Large intestine (tissue), 3 donors: ENCODE results near the gene CCDC174. TPM values are rescaled to one million over a fixed set of nuclear protein-coding genes. Genes with fewer than 3 reads are reported as not detected.
"Not testable (repeated sequence)": the region's sequence is repeated elsewhere in the genome, so short reads cannot be mapped to it uniquely, and the experiment has no call there.

Source experiments
- DNase-seq, 2 donors: peaks; one replicate each; pipeline versions ENCODE4 v3.0.0 to v3.0.0-alpha.2; 2013
- H3K27ac ChIP-seq: one replicate; pipeline ENCODE4 v1.5.1; 2013; ENCODE audit warnings: low read length
- H3K27me3 ChIP-seq: 2 replicates; pipeline ENCODE4 v1.6.1; 2013; ENCODE audit warnings: low read length; ENCODE audit not compliant: control insufficient read depth, insufficient read depth
- H3K36me3 ChIP-seq: 2 replicates; pipeline ENCODE4 v1.6.1; 2013; ENCODE audit warnings: low read length; ENCODE audit not compliant: control insufficient read depth, insufficient read depth
- H3K4me1 ChIP-seq: one replicate; pipeline ENCODE4 v1.6.1; 2013; ENCODE audit warnings: low read length; ENCODE audit not compliant: control insufficient read depth, insufficient read depth
- H3K4me3 ChIP-seq: one replicate; pipeline ENCODE4 v1.5.1; 2013; ENCODE audit warnings: low read length
- H3K9me3 ChIP-seq: one replicate; pipeline ENCODE4 v1.6.1; 2013; ENCODE audit warnings: mild to moderate bottlenecking, low read depth, low read length, moderate library complexity; ENCODE audit not compliant: control insufficient read depth
- WGBS: methylation state at CpG from one replicate; pipeline ENCODE4 v1.1.5; 2013; ENCODE audit warnings: low lambda C conversion rate; ENCODE audit not compliant: insufficient coverage; 5-methylcytosine and 5-hydroxymethylcytosine counted together
- polyA plus RNA-seq: library from polyadenylated mRNA; unstranded; fragments of 120-200 nt; gene quantifications from one replicate; pipeline ENCODE4 v1.2.1, GENCODE V29; 2013

The CCDC174 gene
- polyA plus RNA-seq, 1 donor = 23.8 TPM

- not testable (repeated sequence) for H3K9me3 ChIP-seq, H3K27me3 ChIP-seq, DNase-seq
- H3K4me1 ChIP-seq = peaks cover 35% of the 10 kb centered on the region
- H3K36me3 ChIP-seq = peaks cover 27% of the 10 kb centered on the region
- H3K27ac ChIP-seq = peak overlapping the region; percentile 81
- peak overlapping the region; percentile 75 for H3K4me3 ChIP-seq
- 88% methylated on average over 8 of the region's 21 CpGs for WGBS
These were observed 872 bp downstream of the CCDC174 start for GRCh38 chr3:14652360-14652907.

GRCh38 chr3:14657579-14657978 lies 6.0 kb downstream of the CCDC174 start:
- peaks cover 3% of the 10 kb centered on the region for H3K4me1 ChIP-seq
- H3K36me3 ChIP-seq = peaks cover 76% of the 10 kb centered on the region
- H3K4me3 ChIP-seq = no peak overlapping the region
- whole genome bisulfite sequencing = 100% methylated on average over 1 of the region's 2 CpGs
- no peak overlapping the region for H3K27ac ChIP-seq
- H3K27me3 ChIP-seq = no peaks in the 10 kb centered on the region
- no peaks in the 10 kb centered on the region for H3K9me3 ChIP-seq
- no peak for DNase-seq

- peaks cover 89% of the 10 kb centered on the region for H3K36me3 ChIP-seq
These were observed 7.4 kb downstream of the CCDC174 start for GRCh38 chr3:14658978-14659377.

GRCh38 chr3:14660942-14661341 lies 9.4 kb downstream of the CCDC174 start:
- H3K4me3 ChIP-seq = no peak overlapping the region
- H3K27me3 ChIP-seq = no peaks in the 10 kb centered on the region
- DNase-seq = no peak
- peaks cover 2% of the 10 kb centered on the region for H3K4me1 ChIP-seq
- 100% methylated on average over 1 of the region's 4 CpGs for WGBS
- H3K27ac ChIP-seq = no peak overlapping the region
- H3K9me3 ChIP-seq = no peaks in the 10 kb centered on the region
- peaks cover 95% of the 10 kb centered on the region for H3K36me3 ChIP-seq

More at GRCh38 chr3:14658978-14659377, 7.4 kb downstream of the CCDC174 start:
- Histone ChIP-seq H3K4me1 (no peaks in the 10 kb centered on the region), H3K9me3 (no peaks in the 10 kb centered on the region), H3K4me3 (no peak overlapping the region), H3K27me3 (no peaks in the 10 kb centered on the region), H3K27ac (no peak overlapping the region)
- DNase-seq = no peak
- 100% methylated on average over 1 of the region's 2 CpGs for WGBS

GRCh38 chr3:14663396-14664135 lies 12.0 kb downstream of the CCDC174 start:
- no peak overlapping the region for H3K27ac ChIP-seq
- H3K27me3 ChIP-seq = no peaks in the 10 kb centered on the region
- DNase-seq = no peak
- H3K9me3 ChIP-seq = no peaks in the 10 kb centered on the region
- WGBS = 83% methylated on average over 1 of the region's 5 CpGs
- H3K4me1 ChIP-seq = peaks cover 9% of the 10 kb centered on the region
- no peak overlapping the region for H3K4me3 ChIP-seq
- H3K36me3 ChIP-seq = peaks cover 92% of the 10 kb centered on the region

- DNase-seq = no peak
- H3K9me3 ChIP-seq = no peaks in the 10 kb centered on the region
- peaks cover 93% of the 10 kb centered on the region for H3K36me3 ChIP-seq
- H3K4me1 ChIP-seq = peaks cover 9% of the 10 kb centered on the region
- no peaks in the 10 kb centered on the region for H3K27me3 ChIP-seq
- WGBS = 100% methylated on average over 1 of the region's 3 CpGs
- no peak overlapping the region for H3K4me3 ChIP-seq
- no peak overlapping the region for H3K27ac ChIP-seq
These were observed 12.6 kb downstream of the CCDC174 start for GRCh38 chr3:14664170-14664569.

- no peak overlapping the region for H3K4me3 ChIP-seq
- H3K27ac ChIP-seq = no peak overlapping the region
- no peak for DNase-seq
- no peaks in the 10 kb centered on the region for H3K9me3 ChIP-seq
- WGBS = 100% methylated on average over 2 of the region's 4 CpGs
- no peaks in the 10 kb centered on the region for H3K4me1 ChIP-seq
- no peaks in the 10 kb centered on the region for H3K27me3 ChIP-seq
- peaks cover 55% of the 10 kb centered on the region for H3K36me3 ChIP-seq
These were observed 21.0 kb downstream of the CCDC174 start for GRCh38 chr3:14672588-14672987.

GRCh38 chr3:14674841-14675240 lies 23.3 kb downstream of the CCDC174 start, which contains the start of gene C3orf20:
Gene C3orf20, plus strand, starts transcription at chr3:14675141. Its CDS starts 7,573 bp downstream, at chr3:14682714.
- Histone ChIP-seq H3K27me3 (no peaks in the 10 kb centered on the region), H3K4me1 (no peaks in the 10 kb centered on the region), H3K27ac (no peak within 1 kb of the TSS), H3K4me3 (no peak within 1 kb of the TSS), H3K36me3 (peaks cover 34% of the 10 kb centered on the region), H3K9me3 (no peaks in the 10 kb centered on the region)
- no peak for DNase-seq
- 58% methylated on average over 2 of the region's 7 CpGs for WGBS

GRCh38 chr3:14676881-14677280 lies 25.3 kb downstream of the CCDC174 start:
- no peaks in the 10 kb centered on the region for H3K4me1 ChIP-seq
- no peaks in the 10 kb centered on the region for H3K9me3 ChIP-seq
- no peak for DNase-seq
- no CpG with 5 or more reads among the region's 4 CpGs for WGBS
- H3K27ac ChIP-seq = no peak overlapping the region
- H3K27me3 ChIP-seq = no peaks in the 10 kb centered on the region
- H3K36me3 ChIP-seq = peaks cover 16% of the 10 kb centered on the region
- H3K4me3 ChIP-seq = no peak overlapping the region

- Histone ChIP-seq H3K9me3 (no peaks in the 10 kb centered on the region), H3K4me1 (no peaks in the 10 kb centered on the region), H3K4me3 (no peak overlapping the region), H3K27ac (no peak overlapping the region), H3K27me3 (no peaks in the 10 kb centered on the region), H3K36me3 (peaks cover 5% of the 10 kb centered on the region)
- no CpG with 5 or more reads among the region's 7 CpGs for WGBS
- DNase-seq = peak in 1 of 2 donors; percentile 56
These were observed 26.5 kb downstream of the CCDC174 start for GRCh38 chr3:14678015-14678503.
